ENCODE data around the gene BMP7. TPM values are rescaled to one million over a fixed set of nuclear protein-coding genes. Genes with fewer than 3 reads are reported as not detected.

Gene BMP7
- total RNA-seq, 2 donors from 2014 or later = not detected

GRCh38 chr20:57213291-57213690 lies 53.1 kb downstream of the BMP7 start:
- Mint-ChIP-seq H3K27ac (no peak overlapping the region), H3K9me3 (no peaks in the 10 kb centered on the region), H3K36me3 (no peaks in the 10 kb centered on the region)
- DNase-seq (ENCODE audit: low spot score in 2 of 2) = no peak
- ATAC-seq = no peak

- Mint-ChIP-seq H3K27ac (no peak overlapping the region), H3K9me3 (no peaks in the 10 kb centered on the region), H3K36me3 (no peaks in the 10 kb centered on the region)
- no peak for ATAC-seq
- no peak for DNase-seq (ENCODE audit: low spot score in 2 of 2)
These were observed 53.7 kb downstream of the BMP7 start for GRCh38 chr20:57212534-57213276.

- H3K27ac Mint-ChIP-seq = no peak overlapping the region
- peaks cover 2 to 5% of the 10 kb centered on the region in 2 donors for H3K9me3 Mint-ChIP-seq
- ATAC-seq (no peak), DNase-seq (ENCODE audit: low spot score in 2 of 2) (no peak)
- H3K36me3 Mint-ChIP-seq = peaks cover 0 to 5% of the 10 kb centered on the region in 2 donors
These were observed 54.4 kb downstream of the BMP7 start for GRCh38 chr20:57211908-57212533.

GRCh38 chr20:57211406-57211805 lies 55.0 kb downstream of the BMP7 start:
- ATAC-seq (no peak), DNase-seq (ENCODE audit: low spot score in 2 of 2) (no peak)
- H3K36me3 Mint-ChIP-seq = peaks cover 0 to 8% of the 10 kb centered on the region in 2 donors
- H3K9me3 Mint-ChIP-seq = peaks cover 4 to 7% of the 10 kb centered on the region in 2 donors
- H3K27ac Mint-ChIP-seq = no peak overlapping the region

- Mint-ChIP-seq H3K27ac (no peak overlapping the region), H3K36me3 (peaks cover 0 to 8% of the 10 kb centered on the region in 2 donors), H3K9me3 (peaks cover 4 to 7% of the 10 kb centered on the region in 2 donors)
- no peak for ATAC-seq
- DNase-seq (ENCODE audit: low spot score in 2 of 2) = no peak
These were observed 55.5 kb downstream of the BMP7 start for GRCh38 chr20:57210911-57211280.

- no peak overlapping the region for H3K27ac Mint-ChIP-seq
- ATAC-seq (no peak), DNase-seq (ENCODE audit: low spot score in 2 of 2) (no peak)
- peaks cover 0 to 8% of the 10 kb centered on the region in 2 donors for H3K36me3 Mint-ChIP-seq
- peaks cover 4 to 7% of the 10 kb centered on the region in 2 donors for H3K9me3 Mint-ChIP-seq
These were observed 56.2 kb downstream of the BMP7 start for GRCh38 chr20:57210054-57210910.

GRCh38 chr20:57209413-57209812 lies 57.0 kb downstream of the BMP7 start:
- Mint-ChIP-seq H3K36me3 (peaks cover 0 to 8% of the 10 kb centered on the region in 2 donors), H3K27ac (peak overlapping the region in 1 of 2 donors; percentile 77), H3K9me3 (peaks cover 4 to 7% of the 10 kb centered on the region in 2 donors)
- DNase-seq (ENCODE audit: low spot score in 2 of 2) (no peak), ATAC-seq (no peak)

GRCh38 chr20:57208198-57208597 lies 58.2 kb downstream of the BMP7 start:
- Mint-ChIP-seq H3K9me3 (peaks cover 4 to 7% of the 10 kb centered on the region in 2 donors), H3K27ac (no peak overlapping the region), H3K36me3 (peaks cover 0 to 8% of the 10 kb centered on the region in 2 donors)
- DNase-seq (ENCODE audit: low spot score in 2 of 2) (no peak), ATAC-seq (peak; percentile 40 to 53)

GRCh38 chr20:57207251-57207650 lies 59.2 kb downstream of the BMP7 start:
- no peak for DNase-seq (ENCODE audit: low spot score in 2 of 2)
- Mint-ChIP-seq H3K36me3 (peaks cover 0 to 8% of the 10 kb centered on the region in 2 donors), H3K9me3 (peaks cover 4 to 7% of the 10 kb centered on the region in 2 donors), H3K27ac (no peak overlapping the region)
- no peak for ATAC-seq

- no peak overlapping the region for H3K27ac Mint-ChIP-seq
- ATAC-seq (no peak), DNase-seq (ENCODE audit: low spot score in 2 of 2) (no peak)
- peaks cover 0 to 8% of the 10 kb centered on the region in 2 donors for H3K36me3 Mint-ChIP-seq
- H3K9me3 Mint-ChIP-seq = peaks cover 4 to 7% of the 10 kb centered on the region in 2 donors
These were observed 60.7 kb downstream of the BMP7 start for GRCh38 chr20:57205606-57206219.

GRCh38 chr20:57203986-57204385 lies 62.5 kb downstream of the BMP7 start:
- no peak for ATAC-seq
- Mint-ChIP-seq H3K36me3 (peaks cover 0 to 8% of the 10 kb centered on the region in 2 donors), H3K27ac (no peak overlapping the region), H3K9me3 (peaks cover 4 to 7% of the 10 kb centered on the region in 2 donors)
- DNase-seq (ENCODE audit: low spot score in 2 of 2) = no peak

GRCh38 chr20:57203204-57203603 lies 63.2 kb downstream of the BMP7 start:
- Mint-ChIP-seq H3K9me3 (peaks cover 4 to 7% of the 10 kb centered on the region in 2 donors), H3K36me3 (peaks cover 0 to 8% of the 10 kb centered on the region in 2 donors), H3K27ac (no peak overlapping the region)
- DNase-seq (ENCODE audit: low spot score in 2 of 2) = no peak
- no peak for ATAC-seq

- Mint-ChIP-seq H3K9me3 (peaks cover 4 to 5% of the 10 kb centered on the region in 2 donors), H3K36me3 (peaks cover 0 to 6% of the 10 kb centered on the region in 2 donors), H3K27ac (no peak overlapping the region)
- ATAC-seq (no peak), DNase-seq (ENCODE audit: low spot score in 2 of 2) (no peak)
These were observed 64.1 kb downstream of the BMP7 start for GRCh38 chr20:57202309-57202708.

GRCh38 chr20:57200882-57201695 lies 65.4 kb downstream of the BMP7 start:
- no peak for DNase-seq (ENCODE audit: low spot score in 2 of 2)
- no peak for ATAC-seq
- Mint-ChIP-seq H3K36me3 (no peaks in the 10 kb centered on the region), H3K27ac (no peak overlapping the region), H3K9me3 (no peaks in the 10 kb centered on the region)

- ATAC-seq (no peak), DNase-seq (ENCODE audit: low spot score in 2 of 2) (no peak)
- no peak overlapping the region for H3K27ac Mint-ChIP-seq
- no peaks in the 10 kb centered on the region for H3K36me3 Mint-ChIP-seq
- H3K9me3 Mint-ChIP-seq = no peaks in the 10 kb centered on the region
These were observed 66.6 kb downstream of the BMP7 start for GRCh38 chr20:57199656-57200405.

All from activated naive CD4-positive, alpha-beta T cell treated with anti-CD3 and anti-CD28 coated beads, Interleukin-2, amount 50 U/mL, for 72 hours (primary cell).